Activated CD4-positive, alpha-beta T cell treated with anti-CD3 and anti-CD28 coated beads for 1 hour (primary cell): ENCODE results near the gene KRTAP9-3.
"Not testable (repeated sequence)": the region's sequence is repeated elsewhere in the genome, so short reads cannot be mapped to it uniquely, and the experiment has no call there.

Source experiments
- DNase-seq: peaks from one replicate; pipeline ENCODE4 v3.0.0-alpha.2; 2020

KRTAP9-3 gene, protein sequence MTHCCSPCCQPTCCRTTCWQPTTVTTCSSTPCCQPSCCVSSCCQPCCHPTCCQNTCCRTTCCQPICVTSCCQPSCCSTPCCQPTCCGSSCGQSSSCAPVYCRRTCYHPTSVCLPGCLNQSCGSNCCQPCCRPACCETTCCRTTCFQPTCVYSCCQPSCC

DNA sequence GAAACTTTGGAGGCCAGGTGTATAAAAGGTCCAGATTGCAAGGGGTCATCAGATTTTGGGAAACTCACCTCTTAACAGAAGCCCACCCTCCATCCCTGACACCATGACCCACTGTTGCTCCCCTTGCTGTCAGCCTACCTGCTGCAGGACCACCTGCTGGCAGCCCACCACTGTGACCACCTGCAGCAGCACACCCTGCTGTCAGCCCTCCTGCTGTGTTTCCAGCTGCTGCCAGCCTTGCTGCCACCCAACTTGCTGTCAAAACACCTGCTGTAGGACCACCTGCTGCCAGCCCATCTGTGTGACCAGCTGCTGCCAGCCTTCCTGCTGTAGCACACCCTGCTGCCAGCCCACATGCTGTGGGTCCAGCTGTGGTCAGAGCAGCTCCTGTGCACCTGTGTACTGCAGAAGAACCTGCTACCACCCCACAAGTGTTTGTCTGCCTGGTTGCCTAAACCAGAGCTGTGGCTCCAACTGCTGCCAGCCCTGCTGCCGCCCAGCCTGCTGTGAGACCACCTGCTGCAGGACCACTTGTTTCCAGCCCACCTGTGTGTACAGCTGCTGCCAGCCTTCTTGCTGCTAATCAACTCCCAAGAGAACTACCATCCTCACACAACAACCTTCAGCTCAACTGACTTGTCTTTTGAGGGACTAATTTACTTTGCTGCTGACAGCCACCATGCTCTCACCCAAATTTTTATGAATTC lies at the start of gene KRTAP9-3:
Gene KRTAP9-3 (plus strand): TSS at position 51 of the 707 bp plus-strand sequence. CDS start 53 bp downstream, at position 104.
- DNase-seq: not testable (repeated sequence)

DNA sequence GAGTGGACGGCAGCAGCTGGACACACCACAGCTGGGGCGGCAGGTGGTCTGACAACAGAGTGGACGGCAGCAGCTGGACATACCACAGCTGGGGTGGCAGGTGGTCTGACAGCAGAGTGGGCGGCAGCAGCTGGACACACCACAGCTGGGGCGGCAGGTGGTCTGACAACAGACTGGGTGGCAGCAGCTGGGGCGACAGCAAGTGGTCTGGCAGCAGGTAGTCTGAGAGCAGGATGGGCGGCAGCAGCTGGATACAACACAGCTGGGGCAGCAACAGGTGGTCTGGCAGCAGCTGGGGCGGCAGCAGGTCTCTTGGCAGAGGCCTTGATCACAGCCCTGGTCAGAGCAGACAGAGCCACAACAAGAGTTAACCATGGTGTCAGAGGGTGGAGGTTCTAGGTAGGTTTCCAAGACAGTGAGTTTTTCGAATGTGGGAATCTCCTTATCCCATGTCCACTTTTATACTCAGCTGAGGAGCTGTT lies 47.7 kb upstream of the KRTAP9-3 start, which contains the start of gene KRTAP4-1:
Gene KRTAP4-1 (minus strand): TSS at position 432 of the 482 bp plus-strand sequence. CDS start 57 bp downstream, at position 375.
- no peak for DNase-seq

GRCh38 chr17:41185001-41185400 lies 47.2 kb upstream of the KRTAP9-3 start:
- no peak for DNase-seq

DNA sequence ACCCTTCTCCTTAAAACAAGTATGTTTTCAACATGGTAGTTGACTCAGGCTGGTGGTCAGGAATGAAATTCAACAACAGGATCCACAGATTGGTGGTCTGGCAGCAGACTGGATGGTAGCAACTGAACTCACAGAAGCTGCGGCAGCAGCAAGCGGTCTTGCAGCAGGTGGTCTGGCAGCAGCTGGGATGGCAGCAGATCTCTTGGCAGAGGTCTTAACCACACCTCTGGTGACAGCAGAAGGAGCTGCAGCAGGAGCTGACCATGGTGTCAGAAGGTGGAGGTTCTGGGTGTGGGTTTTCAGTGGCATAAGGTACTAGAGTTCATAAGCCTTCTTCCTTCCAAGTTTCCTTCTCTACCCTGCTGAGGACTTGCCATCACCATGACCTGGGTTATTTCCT lies 45.4 kb upstream of the KRTAP9-3 start:
- DNase-seq: no peak

GRCh38 chr17:41189837-41190318 lies 42.4 kb upstream of the KRTAP9-3 start, which contains the start of gene KRTAP9-1:
KRTAP9-1 (plus strand) TSS chr17:41189887; CDS start chr17:41189887, 0 bp downstream.
- not testable (repeated sequence) for DNase-seq

DNA sequence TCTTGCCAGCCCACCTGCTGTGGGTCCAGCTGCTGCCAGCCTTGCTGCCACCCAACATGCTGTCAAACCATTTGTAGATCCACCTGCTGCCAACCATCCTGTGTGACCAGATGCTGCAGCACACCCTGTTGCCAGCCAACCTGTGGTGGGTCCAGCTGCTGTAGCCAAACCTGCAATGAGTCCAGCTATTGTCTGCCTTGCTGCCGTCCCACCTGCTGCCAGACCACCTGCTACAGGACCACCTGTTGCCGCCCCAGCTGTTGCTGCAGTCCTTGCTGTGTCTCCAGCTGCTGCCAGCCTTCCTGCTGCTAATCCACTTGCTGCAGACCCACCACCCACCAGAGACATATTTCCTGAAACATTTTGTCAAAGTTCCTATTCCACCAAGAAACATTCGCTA lies 41.9 kb upstream of the KRTAP9-3 start:
- DNase-seq: no peak

- no peak for DNase-seq
These were observed 36.2 kb upstream of the KRTAP9-3 start for GRCh38 chr17:41196068-41196467.

GRCh38 chr17:41199421-41200078 lies 32.7 kb upstream of the KRTAP9-3 start:
- no peak for DNase-seq

DNA sequence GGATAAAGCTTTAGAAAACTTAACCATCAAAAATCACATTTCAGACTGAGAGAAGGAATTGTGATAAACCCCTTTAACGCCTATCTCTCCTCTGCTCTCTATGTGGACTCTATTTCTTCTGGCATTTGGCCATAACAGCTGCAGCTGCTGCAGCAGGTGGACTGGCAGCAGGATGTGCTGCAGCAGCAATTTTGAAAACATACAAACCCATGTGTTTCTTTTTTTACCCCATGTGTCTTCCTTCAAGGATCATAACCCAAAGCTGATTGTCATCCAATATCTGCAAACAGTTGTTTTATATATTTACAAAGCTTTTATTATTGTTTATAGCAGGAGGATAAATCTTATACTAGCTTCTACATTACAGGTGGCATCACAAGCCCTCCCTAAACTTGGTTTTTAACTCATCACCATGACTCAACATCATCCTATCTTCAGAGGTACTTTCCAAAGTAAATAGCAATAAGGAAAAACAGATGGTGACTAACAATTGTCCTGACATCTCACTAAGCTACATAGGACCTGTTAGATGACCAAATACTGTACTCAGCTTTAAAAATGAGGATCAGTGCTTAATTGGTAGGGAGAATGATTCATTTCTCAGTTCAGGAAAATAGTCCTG lies 20.3 kb upstream of the KRTAP9-3 start:
- DNase-seq: no peak

GRCh38 chr17:41212524-41213169 lies 19.6 kb upstream of the KRTAP9-3 start:
- no peak for DNase-seq

GRCh38 chr17:41215681-41216080 lies 16.6 kb upstream of the KRTAP9-3 start:
- DNase-seq: no peak

GRCh38 chr17:41223821-41224220 lies 8.4 kb upstream of the KRTAP9-3 start:
- DNase-seq: no peak

DNA sequence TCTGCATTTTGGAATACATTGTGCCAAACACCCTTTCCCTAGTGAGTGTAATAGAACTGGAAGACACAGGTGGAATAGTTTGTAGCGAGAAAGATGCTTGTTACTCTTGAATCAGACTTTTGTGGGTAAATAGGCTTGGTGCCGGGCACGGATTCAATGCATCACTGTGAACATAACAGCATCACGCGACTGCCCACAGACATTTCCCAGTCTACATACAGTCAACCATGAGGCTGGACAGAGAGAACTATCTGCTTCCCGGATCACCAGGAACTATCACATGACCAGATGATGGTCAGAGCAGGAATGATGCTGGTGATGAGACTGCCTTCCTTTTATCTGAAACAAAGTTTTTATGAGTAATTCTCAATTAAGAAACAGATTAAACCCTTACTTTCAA lies 6.2 kb upstream of the KRTAP9-3 start:
- DNase-seq: no peak

GRCh38 chr17:41226598-41227095 lies 5.6 kb upstream of the KRTAP9-3 start, which contains the start of gene KRTAP9-2:
KRTAP9-2 (plus strand) TSS chr17:41226648; CDS start chr17:41226655, 7 bp downstream.
- DNase-seq: not testable (repeated sequence)

DNA sequence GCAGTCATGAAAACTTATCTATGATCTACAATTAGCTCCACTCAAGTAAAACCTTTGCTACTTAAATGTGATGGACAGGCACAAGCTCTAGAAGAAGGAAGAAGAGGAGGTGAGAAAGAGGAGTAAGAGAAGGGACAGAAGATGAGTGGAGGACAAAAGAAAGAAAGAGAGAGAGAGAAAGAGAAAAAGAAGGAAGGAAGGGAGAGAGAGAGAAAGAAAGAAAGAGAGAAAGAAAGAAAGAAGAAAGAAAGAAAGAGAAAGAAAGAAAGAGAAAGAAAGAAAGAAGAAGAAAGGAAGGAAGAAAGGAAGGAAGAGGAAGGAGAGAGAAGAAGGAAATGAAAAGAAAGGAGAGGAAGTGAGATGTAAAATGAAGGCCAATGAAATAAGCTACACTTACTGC lies 2.2 kb upstream of the KRTAP9-3 start:
- DNase-seq: no peak

DNA sequence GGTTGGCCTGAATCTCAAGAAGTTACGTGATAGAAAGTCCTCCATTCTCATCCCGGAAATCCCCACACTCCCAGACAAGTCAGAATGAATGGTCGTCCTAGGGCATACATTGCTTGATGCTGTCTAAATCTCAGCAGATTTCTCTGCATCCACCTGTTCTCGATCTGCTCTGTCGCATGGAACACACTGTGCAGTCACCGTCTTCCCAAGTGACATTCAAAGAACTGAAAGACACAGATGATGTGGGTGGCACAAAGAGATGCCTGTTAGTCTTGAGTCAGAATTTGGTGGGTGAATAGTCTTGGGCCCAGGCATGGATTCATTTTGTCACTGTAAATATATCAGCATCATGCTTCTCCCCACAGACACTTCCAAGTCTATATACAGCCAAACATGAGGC lies 518 bp upstream of the KRTAP9-3 start:
- DNase-seq: no peak

GRCh38 chr17:41237116-41237515 lies 4.9 kb downstream of the KRTAP9-3 start:
- not testable (repeated sequence) for DNase-seq

- not testable (repeated sequence) for DNase-seq
These were observed 5.7 kb downstream of the KRTAP9-3 start, which contains the start of gene KRTAP9-8 for GRCh38 chr17:41237949-41238437. KRTAP9-8 (plus strand) TSS chr17:41237999; CDS start chr17:41238052, 53 bp downstream.

DNA sequence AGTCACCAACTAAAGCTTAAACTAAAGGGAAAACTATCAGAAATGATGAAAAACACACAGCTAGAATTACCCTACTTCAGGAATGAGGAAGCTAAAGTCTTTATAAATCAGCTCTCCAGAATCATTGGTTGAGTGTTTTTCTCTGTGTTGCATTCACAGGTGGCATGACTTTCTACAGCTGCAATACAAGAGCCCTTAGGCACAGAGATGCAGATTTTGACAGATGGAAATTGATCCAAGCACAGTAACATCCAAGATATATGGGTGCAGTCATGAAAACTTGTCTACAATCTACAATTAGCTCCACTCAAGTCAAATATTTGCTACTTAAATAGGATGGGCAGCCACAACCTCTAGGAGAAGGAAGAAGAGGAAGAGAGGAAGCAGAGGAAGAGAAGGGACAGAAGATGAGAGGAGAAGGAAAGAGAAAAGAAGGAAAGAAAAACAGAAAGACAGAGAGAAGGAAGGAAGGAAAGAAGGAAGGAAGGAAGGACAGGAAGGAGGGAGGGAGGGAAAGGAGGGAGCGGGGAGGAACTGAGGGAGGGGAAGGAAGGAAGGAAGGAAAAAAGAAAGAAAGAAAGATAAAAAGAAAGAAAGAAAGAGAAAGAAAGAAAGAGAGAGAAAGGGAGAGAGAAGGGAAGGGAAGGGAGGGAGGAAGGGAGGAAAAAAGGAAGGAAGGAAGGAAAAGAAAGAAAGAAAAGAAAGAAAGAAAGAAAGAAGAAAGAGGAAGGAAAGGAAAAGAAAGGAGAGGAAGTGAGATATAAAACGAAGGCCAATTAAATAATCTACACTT lies 14.9 kb downstream of the KRTAP9-3 start:
- DNase-seq: not testable (repeated sequence)

GRCh38 chr17:41249637-41250240 lies 17.5 kb downstream of the KRTAP9-3 start, which contains the start of gene KRTAP9-4:
KRTAP9-4 (plus strand) TSS chr17:41249687; CDS start chr17:41249721, 34 bp downstream.
- not testable (repeated sequence) for DNase-seq
